Ecto neural progenitor cell (in vitro differentiated cells): ENCODE results near the gene NTRK3.

Source experiments
- DNase-seq: peaks from one replicate; pipeline ENCODE4 v3.0.0-alpha.2; 2018; ENCODE audit warnings: low spot score

Gene NTRK3

DNA sequence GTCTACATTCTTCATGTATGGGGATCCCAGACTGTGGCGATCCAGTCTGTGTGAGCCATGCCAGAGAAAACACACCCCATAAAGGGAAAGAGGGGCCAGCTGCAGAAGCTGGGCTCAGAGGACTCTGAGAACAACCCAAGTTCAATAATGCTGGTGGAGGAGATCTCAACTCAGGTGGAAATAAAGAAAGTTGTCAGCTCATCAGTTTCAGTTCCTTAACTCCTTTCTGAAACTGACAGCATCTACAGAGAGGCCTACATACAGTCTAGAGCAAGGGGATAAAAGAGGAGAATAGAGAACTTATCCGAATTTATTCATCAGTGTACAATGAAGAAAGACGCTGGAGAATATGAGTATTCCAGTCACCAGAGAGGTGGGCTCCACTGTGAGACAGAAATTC is 77.0 kb downstream of the NTRK3 start:
- DNase-seq: no peak

- no peak for DNase-seq
Measured at GRCh38 chr15:88178631-88179030, 77.9 kb downstream of the NTRK3 start.

DNA sequence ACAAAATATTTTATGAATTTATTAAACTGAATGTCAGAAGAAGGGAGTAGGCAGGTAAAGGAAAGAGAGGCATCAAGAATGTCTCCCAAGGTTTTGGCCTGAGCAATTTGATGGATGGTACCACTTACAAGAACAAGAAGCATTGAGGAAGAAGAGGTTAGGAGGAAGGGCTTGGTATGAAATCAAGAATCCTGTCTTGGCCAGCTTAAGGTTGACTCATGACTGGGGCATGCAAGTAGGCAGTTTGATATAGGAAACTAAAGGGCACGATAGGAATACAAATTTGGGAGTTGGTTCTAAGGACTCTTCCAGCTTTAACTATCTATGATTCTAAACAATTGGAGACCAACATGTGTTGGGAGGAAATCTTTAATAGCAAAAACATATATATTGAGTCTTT is 79.1 kb downstream of the NTRK3 start:
- DNase-seq: no peak

GRCh38 chr15:88174571-88174970 is 82.0 kb downstream of the NTRK3 start:
- no peak for DNase-seq

- DNase-seq: peak; percentile 65
Measured at GRCh38 chr15:88166082-88166993, 90.2 kb downstream of the NTRK3 start.

DNA sequence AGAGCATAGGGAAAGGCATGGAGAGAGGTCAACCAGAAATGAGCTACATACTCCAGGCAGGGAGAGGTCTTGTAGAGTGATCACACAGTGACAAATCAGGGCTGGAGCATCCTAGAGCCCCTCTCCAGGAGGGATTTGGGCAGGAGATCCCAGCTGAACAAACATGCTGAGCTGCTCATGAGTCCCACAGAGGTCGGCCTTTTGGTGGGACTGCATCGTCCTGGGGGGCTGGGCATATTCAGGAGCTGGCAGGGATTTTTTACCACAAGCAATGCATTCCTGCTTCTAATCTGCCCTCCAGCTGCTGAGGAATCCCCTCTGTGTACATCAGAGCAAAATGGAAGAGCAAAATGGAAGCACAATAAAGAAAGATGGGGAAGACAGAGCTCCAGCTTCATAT is 94.9 kb downstream of the NTRK3 start:
- no peak for DNase-seq

DNA sequence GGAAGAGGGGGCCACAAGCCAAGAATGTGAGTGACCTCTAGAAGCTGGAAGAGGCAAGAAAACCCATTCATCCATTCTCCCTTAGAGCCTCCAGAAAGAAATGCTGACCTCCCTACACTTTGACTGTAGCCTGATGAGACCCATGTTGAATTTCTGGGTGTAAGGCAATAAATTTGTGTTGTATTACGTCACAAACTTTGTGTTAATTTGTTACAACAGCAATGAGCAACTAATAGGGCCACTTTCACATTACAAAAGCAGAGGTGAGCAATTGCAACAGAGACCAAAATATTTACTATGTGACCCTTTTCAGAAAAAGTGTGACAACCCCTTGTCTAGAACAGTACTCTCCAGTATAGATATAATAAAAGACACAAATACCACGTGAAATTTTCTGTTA is 101.2 kb downstream of the NTRK3 start:
- DNase-seq: no peak

DNA sequence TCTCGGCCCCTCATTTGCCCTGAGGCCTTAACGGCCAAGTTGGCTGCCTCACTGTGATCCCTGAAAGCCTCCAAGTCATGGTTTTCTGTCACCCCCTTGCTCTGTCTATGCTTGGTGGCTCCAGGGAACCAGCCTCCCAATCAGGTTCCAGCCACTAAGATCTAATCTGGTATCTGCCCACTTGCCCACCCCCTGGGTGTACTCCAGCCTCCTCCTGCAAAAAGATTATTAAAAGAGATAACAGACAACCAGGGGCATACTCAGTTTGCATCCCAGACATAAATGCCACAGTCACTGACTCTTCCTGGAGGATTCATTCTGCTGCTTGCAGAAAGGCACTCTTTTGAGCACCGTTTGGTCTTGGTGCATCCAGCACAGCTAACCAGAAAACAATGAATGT is 103.9 kb downstream of the NTRK3 start:
- DNase-seq: no peak

- no peak for DNase-seq
Measured at GRCh38 chr15:88147760-88148159, 108.8 kb downstream of the NTRK3 start.

DNA sequence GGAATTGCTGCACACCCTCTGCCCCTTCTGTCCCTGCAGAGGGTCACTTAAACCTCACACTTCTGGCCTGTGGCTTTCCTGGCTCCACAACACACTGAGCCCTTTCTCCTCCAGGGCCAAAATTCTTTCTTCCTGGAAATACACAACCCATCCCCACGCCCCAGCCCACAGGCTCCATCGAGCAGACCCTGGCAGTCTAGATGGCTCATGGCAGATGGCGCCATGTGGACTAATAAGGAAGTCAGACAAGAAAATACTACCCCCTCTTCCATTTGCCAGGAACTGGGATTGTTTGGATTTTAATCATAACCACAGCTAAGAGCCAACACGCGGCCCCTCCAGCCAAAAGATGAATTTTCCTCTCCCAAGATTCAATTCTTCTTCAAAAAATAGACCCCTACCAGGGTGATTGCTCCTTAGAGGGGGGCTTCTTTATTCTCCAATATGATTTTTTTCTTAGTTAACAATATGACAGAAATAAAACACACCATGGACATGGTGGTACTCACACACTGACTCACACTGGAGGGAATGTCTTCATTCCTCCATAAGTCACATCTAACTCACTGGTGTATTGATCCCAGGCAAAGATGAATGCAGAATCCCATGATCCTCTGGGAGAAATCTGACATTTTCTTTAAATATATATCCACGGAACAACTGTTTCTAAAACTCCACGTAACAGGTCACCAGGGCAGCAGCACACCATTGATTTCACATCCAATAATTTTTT is 111.5 kb downstream of the NTRK3 start:
- no peak for DNase-seq

DNA sequence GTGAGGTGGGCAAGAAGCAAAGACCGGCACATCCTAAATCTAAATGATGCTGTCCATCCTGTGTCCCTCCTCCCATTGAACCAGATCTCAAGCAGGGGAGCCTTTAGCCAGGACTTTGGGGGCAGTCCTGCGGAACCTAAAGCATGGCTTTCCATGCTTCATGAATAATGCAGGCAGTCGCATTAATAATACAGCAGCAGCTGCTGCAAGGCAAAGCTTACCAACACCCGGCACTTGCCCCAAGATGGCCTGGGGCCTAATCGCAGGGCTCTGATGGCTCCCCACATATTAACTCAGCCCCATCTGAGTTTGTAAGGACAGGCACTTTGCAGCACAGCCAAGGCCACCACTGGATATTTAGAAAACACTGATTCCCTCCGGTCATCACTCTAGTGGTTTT is 114.4 kb downstream of the NTRK3 start:
- no peak for DNase-seq

- no peak for DNase-seq
Measured at GRCh38 chr15:88141269-88141889, 115.2 kb downstream of the NTRK3 start.

DNA sequence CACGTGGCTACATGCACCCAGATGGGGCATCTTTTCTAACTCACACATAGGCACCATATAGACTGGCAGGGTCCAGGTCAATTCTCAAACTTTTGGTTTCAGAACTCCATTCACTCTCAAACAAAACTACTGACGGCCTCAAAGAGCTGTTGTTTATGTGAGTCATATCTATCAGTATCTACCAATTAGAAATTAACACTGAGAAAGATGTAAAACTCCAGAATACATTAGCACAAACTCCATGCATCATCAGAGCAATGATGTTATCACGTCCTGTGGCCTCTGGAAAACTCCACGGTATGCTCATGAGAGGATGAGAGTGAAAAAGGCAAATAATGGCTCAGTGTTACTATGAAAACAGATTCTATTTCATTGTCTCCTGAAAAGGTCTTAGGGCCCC is 116.1 kb downstream of the NTRK3 start:
- DNase-seq: no peak

DNA sequence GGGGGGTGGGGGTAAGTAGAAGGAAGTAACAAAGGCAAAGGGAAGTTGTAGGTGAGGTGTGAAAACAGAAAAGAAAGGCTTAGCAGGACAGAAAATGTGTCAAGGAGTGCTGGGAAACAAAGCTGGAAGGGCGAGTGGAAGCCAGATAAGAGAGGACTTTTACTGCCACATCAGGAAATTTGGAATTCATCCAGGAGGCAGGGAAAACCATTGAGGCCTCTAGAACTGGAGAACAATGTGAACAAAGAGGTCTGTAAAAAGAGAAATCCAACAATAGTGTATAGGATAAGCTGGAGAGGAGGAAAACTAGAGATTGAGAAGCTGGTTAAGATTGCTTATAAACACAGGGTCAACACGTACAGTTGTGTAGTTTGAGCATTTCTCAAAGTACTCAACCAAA is 116.6 kb downstream of the NTRK3 start:
- DNase-seq: no peak

GRCh38 chr15:88133795-88134194 is 122.7 kb downstream of the NTRK3 start:
- DNase-seq: no peak

- no peak for DNase-seq
Measured at GRCh38 chr15:88132499-88132898, 124.0 kb downstream of the NTRK3 start.

DNA sequence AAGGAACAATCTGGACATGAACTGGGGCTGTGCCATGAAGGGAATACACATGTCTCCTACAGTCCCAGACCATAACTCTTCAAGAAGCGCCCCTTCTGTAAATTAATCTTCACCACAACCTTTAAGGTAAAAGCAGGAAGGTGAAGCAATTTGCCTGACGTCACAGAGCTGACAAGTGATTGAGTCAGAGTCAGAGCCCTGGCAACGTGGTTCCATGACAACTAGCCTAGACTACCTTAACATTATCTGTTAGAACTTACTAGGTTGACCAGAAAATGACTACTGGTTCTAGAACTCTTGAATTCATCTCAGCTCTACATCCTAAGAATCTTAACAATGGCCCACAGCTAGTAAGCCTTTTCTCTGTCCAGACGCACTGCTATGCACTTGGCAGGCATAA is 124.6 kb downstream of the NTRK3 start:
- no peak for DNase-seq

DNA sequence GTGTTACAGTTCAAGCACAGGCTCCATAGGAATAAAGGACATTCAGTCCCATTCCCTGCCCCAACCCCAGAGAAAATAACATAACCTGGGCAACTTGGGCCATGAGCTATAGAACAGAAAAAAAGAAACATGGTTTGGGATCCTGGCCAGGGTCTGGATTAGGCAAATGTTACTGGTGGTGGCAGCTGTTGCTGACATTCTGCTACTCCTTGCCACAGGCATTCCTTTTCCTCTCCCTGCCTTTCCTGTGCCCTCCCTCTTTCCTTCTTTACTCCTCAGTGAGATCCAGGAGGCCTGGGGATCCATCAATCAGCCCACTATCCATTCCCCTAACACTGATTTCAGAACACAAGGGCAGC is 129.1 kb downstream of the NTRK3 start:
- no peak for DNase-seq

DNA sequence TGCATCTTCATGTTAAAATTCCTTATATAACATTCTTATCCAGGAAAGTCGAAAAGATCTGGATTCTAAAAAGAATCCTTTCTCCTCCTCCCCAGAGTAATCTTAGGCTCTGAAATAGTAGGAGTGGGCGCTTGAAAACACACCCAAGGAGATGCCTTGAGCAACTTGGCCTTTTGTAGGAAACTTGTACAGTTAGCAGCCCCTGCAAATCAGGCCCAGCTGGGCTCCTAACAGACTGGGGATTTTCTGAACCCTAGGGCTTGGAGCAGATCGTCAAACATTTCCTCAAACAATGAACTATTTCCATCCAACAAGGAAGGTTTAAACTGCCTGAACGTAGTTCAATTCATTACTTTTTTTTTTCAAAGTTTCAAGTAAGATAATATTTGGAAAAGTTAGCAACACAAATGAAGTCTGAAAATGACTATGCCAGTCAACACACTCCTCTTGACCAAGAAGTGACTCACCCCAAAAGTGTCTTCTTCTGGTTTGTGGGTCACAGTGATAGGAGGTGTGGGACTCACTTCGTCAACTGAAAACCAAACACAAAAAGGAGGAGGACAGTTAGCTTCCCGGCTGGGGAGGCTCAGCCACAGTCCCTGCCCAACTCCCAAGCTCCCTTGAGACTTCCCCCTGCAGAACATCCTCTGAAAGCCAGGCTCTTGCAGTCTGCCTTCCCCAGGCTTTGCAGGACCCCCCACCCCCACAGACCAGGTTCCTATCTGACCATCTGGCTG is 129.7 kb downstream of the NTRK3 start:
- DNase-seq: no peak

- DNase-seq: no peak
Measured at GRCh38 chr15:88125576-88125975, 131.0 kb downstream of the NTRK3 start.

DNA sequence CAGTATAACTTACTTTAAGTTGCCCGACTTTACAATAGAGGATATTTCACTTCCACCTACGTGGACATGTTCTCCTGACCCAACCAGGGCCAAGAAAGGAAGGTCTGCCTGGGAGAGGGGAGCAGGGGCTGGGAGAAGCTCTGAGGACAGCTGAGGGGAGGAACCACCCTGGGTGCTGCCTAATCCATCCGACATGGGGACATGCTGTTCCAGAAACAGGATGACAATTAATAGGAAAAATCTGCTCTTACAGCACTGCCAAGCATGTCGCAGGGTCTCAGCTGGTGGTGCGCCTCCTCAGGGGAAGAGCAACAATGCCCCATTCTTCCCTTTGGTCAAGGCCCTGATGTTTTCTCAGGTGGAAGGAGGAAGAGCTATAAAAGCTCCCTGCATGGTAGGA is 132.3 kb downstream of the NTRK3 start:
- no peak for DNase-seq

GRCh38 chr15:88121968-88122530 is 134.5 kb downstream of the NTRK3 start:
- no peak for DNase-seq
